RPMI8226 (cell line): ENCODE measurements around the gene LIN28A.

Source experiments
- DNase-seq: peaks from one replicate; pipeline ENCODE4 v3.0.0-alpha.2; 2015

LIN28A gene

GRCh38 chr1:26388791-26389445, 21.7 kb upstream of the LIN28A start:
- DNase-seq: no peak

GRCh38 chr1:26389604-26390247, 20.9 kb upstream of the LIN28A start:
- no peak for DNase-seq

GRCh38 chr1:26391450-26391849, 19.2 kb upstream of the LIN28A start:
- DNase-seq: peak; percentile 52

GRCh38 chr1:26395754-26396153, 14.9 kb upstream of the LIN28A start:
- DNase-seq: no peak

GRCh38 chr1:26399034-26399433, 11.6 kb upstream of the LIN28A start:
- no peak for DNase-seq

- DNase-seq: no peak
Observed at GRCh38 chr1:26401891-26402290, 8.7 kb upstream of the LIN28A start.

GRCh38 chr1:26403656-26404055, 7.0 kb upstream of the LIN28A start:
- DNase-seq: no peak

- DNase-seq: no peak
Observed at GRCh38 chr1:26404641-26405040, 6.0 kb upstream of the LIN28A start.

GRCh38 chr1:26405281-26405915, 5.2 kb upstream of the LIN28A start:
- DNase-seq: no peak

GRCh38 chr1:26408604-26409003, 2.0 kb upstream of the LIN28A start:
- DNase-seq: peak; percentile 79

- no peak for DNase-seq
Observed at GRCh38 chr1:26409191-26409807, 1.3 kb upstream of the LIN28A start.

GRCh38 chr1:26411624-26412074, 1.0 kb downstream of the LIN28A start:
- no peak for DNase-seq

GRCh38 chr1:26412180-26412840, 1.7 kb downstream of the LIN28A start:
- no peak for DNase-seq

- no peak for DNase-seq
Observed at GRCh38 chr1:26413031-26413430, 2.4 kb downstream of the LIN28A start.

- peak; percentile 87 for DNase-seq
Observed at GRCh38 chr1:26417111-26417759, 6.6 kb downstream of the LIN28A start.

GRCh38 chr1:26418865-26419349, 8.3 kb downstream of the LIN28A start:
- DNase-seq: no peak

GRCh38 chr1:26419494-26419893, 8.9 kb downstream of the LIN28A start:
- DNase-seq: no peak

GRCh38 chr1:26429721-26430120, 19.1 kb downstream of the LIN28A start:
- DNase-seq: no peak

GRCh38 chr1:26431979-26432695, 21.5 kb downstream of the LIN28A start, which contains the start of gene DHDDS:
Gene DHDDS, plus strand, starts transcription at chr1:26432321. Its CDS starts 625 bp downstream, at chr1:26432946.
- DNase-seq: peak; percentile 100

- no peak for DNase-seq
Observed at GRCh38 chr1:26432793-26433192, 22.2 kb downstream of the LIN28A start.

- no peak for DNase-seq
Observed at GRCh38 chr1:26434161-26434752, 23.6 kb downstream of the LIN28A start.
